ENCODE measurements around the gene IRAG1. TPM values are rescaled to one million over a fixed set of nuclear protein-coding genes. Genes with fewer than 3 reads are reported as not detected.

IRAG1 gene
- total and polyA plus RNA-seq, 9 donors = 5.8 to 89.5 (median 29.8) TPM

DNA sequence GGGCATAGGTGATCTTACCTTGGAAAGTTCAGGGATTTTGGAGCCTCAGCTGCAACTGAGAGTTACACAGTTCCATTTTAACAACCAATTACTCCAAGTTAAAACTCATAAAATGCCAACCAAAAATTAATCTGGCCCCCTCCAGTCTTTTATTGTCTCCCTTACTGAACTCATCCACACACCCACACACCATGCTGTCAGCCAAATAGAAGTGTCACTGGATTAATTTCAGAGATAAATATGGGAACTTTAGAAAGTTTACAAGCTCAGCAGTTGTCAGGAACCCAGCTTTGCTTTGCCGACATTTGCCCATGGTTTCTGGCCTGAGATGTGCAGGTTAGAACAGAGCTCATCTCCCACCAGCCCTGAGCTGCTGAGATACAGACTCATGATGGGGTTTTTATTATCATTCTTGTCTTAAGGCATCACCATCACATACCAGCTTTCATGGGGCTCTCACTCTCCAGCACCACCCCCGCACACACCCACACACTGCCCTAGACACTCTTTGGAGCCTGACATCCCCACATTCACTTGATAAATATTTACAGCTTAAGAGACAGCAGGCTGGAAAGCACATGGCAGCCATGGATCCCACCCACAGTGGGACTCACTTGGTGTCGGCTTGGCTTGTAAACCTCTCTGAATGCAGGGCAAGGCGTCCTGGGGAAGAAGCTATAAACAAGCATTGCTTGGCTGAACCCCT lies 33.7 kb upstream of the IRAG1 start:
- no peak for DNase-seq
- Histone ChIP-seq H3K27ac (no peak overlapping the region), H3K36me3 (no peaks in the 10 kb centered on the region), H3K9me3 (no peaks in the 10 kb centered on the region), H3K27me3 (no peaks in the 10 kb centered on the region), H3K4me3 (no peak overlapping the region), H3K4me1 (ENCODE audit: insufficient read depth) (peaks cover 3% of the 10 kb centered on the region)
- intact Hi-C loops (cut with DNase I) = loop anchor here in 1 of 4 donors (5.0 kb wide), 1 partner anchor 35 kb away; the partner anchor contains the start of gene IRAG1
- WGBS, 3 donors = 29 to 38% (median 33%) methylated on average over 4 of the region's 4 CpGs
- TF ChIP-seq POLR2A (IDR thresholded peaks at IDR 0.05) (no peak), EP300 (IDR thresholded peaks at IDR 0.05) (no peak)
- TF ChIP-seq, protein P1, sequence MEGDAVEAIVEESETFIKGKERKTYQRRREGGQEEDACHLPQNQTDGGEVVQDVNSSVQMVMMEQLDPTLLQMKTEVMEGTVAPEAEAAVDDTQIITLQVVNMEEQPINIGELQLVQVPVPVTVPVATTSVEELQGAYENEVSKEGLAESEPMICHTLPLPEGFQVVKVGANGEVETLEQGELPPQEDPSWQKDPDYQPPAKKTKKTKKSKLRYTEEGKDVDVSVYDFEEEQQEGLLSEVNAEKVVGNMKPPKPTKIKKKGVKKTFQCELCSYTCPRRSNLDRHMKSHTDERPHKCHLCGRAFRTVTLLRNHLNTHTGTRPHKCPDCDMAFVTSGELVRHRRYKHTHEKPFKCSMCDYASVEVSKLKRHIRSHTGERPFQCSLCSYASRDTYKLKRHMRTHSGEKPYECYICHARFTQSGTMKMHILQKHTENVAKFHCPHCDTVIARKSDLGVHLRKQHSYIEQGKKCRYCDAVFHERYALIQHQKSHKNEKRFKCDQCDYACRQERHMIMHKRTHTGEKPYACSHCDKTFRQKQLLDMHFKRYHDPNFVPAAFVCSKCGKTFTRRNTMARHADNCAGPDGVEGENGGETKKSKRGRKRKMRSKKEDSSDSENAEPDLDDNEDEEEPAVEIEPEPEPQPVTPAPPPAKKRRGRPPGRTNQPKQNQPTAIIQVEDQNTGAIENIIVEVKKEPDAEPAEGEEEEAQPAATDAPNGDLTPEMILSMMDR (IDR thresholded peaks at IDR 0.05) = no peak

DNA sequence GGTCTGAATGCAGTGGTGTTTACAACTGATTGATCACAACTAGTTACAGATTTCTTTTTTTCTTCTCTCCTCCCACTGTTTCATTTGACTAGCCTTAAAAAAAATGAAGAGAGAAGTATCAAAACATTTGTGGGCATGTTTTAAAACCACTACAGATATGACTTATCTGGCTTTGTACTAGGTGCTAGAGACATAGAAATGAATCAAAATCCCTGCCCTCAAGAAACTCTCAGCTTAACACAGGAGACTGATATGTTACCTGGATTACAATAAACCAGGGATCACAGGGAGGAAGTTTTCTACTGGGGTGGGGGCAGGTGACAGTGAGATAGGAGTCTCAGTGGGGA lies 32.3 kb upstream of the IRAG1 start:
- peaks cover 3% of the 10 kb centered on the region for H3K4me1 ChIP-seq (ENCODE audit: insufficient read depth)
- no peak for DNase-seq
- intact Hi-C loops (cut with DNase I) = loop anchor here in 1 of 4 donors (5.0 kb wide), 1 partner anchor 34 kb away; the partner anchor contains the start of gene IRAG1
- no peaks in the 10 kb centered on the region for H3K9me3 ChIP-seq
- H3K36me3 ChIP-seq = no peaks in the 10 kb centered on the region
- no peak overlapping the region for H3K4me3 ChIP-seq
- no peak overlapping the region for H3K27ac ChIP-seq
- no peaks in the 10 kb centered on the region for H3K27me3 ChIP-seq
- TF ChIP-seq POLR2A (IDR thresholded peaks at IDR 0.05) (no peak), EP300 (IDR thresholded peaks at IDR 0.05) (no peak)
- TF ChIP-seq, protein P1 (IDR thresholded peaks at IDR 0.05) = no peak

DNA sequence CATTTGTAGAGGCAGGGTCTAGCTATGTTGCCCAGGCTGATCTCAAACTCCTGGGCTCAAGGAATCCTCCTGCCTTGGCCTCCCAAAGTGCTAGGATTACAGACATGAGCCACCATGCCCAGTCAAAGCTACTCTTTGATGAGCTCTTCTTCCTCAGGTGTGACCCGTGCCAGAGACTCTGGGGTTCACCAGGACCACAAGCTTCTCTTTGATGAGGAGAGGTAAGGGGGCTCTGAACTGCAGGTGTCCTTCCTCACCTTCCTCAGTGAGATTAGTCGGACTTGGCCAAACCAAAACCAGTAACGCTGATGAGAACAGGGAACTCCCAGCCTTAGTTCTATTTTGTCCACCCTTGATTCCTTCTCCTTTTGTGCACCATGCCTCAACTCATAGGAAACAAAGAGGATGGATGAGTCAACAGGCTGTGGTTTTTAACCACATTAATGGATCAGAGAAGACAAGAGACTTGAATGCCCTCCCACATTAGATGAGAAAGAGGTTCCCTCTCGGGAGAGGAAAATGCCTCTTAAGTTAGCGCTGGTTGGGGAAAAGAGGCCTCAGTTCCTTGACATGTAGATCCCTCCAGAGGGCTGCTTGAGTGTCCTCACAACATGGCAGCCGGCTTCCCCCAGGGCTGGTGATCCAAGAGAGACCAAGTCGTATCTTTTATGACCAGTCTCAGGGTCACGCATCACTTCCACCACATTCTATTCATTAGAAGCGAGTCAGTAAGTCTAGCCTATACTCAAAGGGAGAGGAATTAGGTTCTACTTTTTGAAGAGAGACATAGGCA lies 31.8 kb upstream of the IRAG1 start:
- Histone ChIP-seq H3K27me3 (no peaks in the 10 kb centered on the region), H3K36me3 (no peaks in the 10 kb centered on the region), H3K4me1 (ENCODE audit: insufficient read depth) (peaks cover 3% of the 10 kb centered on the region), H3K27ac (no peak overlapping the region), H3K4me3 (no peak overlapping the region), H3K9me3 (no peaks in the 10 kb centered on the region)
- intact Hi-C loops (cut with DNase I) = loop anchor here in 1 of 4 donors (5.0 kb wide), 1 partner anchor 33 kb away; the partner anchor contains the start of gene IRAG1
- TF ChIP-seq, protein P1 (IDR thresholded peaks at IDR 0.05) = no peak
- TF ChIP-seq POLR2A (IDR thresholded peaks at IDR 0.05) = no peak
- TF ChIP-seq EP300 (IDR thresholded peaks at IDR 0.05) = no peak
- no peak for DNase-seq
- WGBS, 3 donors = 90 to 95% (median 91%) methylated on average over 9 of the region's 9 CpGs

DNA sequence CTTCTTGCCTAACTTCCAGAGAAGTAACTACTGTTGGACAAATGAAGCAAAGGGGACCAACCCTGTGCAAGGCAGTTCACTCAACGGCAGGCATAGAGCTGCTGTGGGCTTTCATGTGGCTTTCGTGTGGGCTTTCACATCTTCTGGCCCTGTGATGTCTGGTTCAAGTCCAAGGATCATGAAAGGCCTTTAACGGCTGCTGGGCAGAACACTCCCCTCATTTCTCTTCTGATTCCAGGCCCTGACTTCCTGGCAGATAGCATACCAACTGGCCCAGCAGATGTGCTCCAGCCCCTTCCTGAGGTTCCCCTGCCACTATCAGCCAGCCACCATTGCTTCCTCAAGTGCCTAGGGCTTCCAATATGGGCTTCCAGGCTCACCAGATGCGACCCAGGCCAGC lies 28.8 kb upstream of the IRAG1 start:
- Histone ChIP-seq H3K36me3 (no peaks in the 10 kb centered on the region), H3K9me3 (no peaks in the 10 kb centered on the region), H3K4me3 (no peak overlapping the region), H3K4me1 (ENCODE audit: insufficient read depth) (no peaks in the 10 kb centered on the region), H3K27ac (no peak overlapping the region), H3K27me3 (no peaks in the 10 kb centered on the region)
- WGBS, 3 donors = 49 to 63% (median 58%) methylated on average over 4 of the region's 4 CpGs
- intact Hi-C loops (cut with DNase I) = no loop called here
- TF ChIP-seq EP300 (IDR thresholded peaks at IDR 0.05) (no peak), POLR2A (IDR thresholded peaks at IDR 0.05) (no peak)
- TF ChIP-seq, protein P1 (IDR thresholded peaks at IDR 0.05) = no peak
- DNase-seq = no peak

Data from ovary (tissue), 9 donors.